ENCODE measurements around the gene INVS.
"Not testable (repeated sequence)": the region's sequence is repeated elsewhere in the genome, so short reads cannot be mapped to it uniquely, and the experiment has no call there.

- TF ChIP-seq CTCF (conservative IDR thresholded peaks at IDR 0.05; ENCODE audit: low read depth, low read length); POLR2A (IDR thresholded peaks at IDR 0.05; ENCODE audit: low read depth, low read length); MAZ (IDR thresholded peaks at IDR 0.05; ENCODE audit: borderline replicate concordance, low read depth, low read length); CHD1 (IDR thresholded peaks at IDR 0.05; ENCODE audit: low read depth, low read length); MXI1 (IDR thresholded peaks at IDR 0.05; ENCODE audit: borderline replicate concordance, low read depth, low read length): not testable (repeated sequence)
Observed at GRCh38 chr9:100062683-100063082, 36.4 kb upstream of the INVS start.
